ENCODE measurements around the gene LYRM2.

DNA sequence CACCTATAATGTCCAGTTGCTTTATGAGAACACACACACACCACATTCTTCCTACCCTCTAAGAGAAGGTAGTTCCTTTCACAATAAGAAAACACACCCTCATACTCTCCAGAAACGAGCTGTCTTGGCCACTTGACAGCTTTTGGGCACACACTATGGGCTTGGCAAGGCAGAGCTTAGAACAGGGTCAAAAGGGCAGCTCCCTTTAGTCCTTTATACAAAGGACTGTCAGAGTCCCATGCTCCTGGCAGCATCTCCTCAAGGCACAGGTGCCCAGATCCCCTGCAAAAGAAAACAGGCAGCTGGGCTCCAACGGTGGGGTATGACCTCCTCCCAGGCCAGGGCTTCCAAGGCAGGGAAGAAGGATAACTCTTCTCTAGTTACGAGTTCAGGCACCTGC lies 4.9 kb upstream of the LYRM2 start:
- no peak for TF ChIP-seq POLR2AphosphoS5 (IDR thresholded peaks at IDR 0.05; ENCODE audit: low read depth, low read length)
- TF ChIP-seq POLR2A (IDR thresholded peaks at IDR 0.05; ENCODE audit: low read depth, low read length): no peak
- TF ChIP-seq POU2F2 (IDR thresholded peaks at IDR 0.05; ENCODE audit: low read depth, low read length): no peak
- no peak for TF ChIP-seq TAF1 (IDR thresholded peaks at IDR 0.05; ENCODE audit: low read depth, low read length)

Measured in GM12891 (cell line).